ENCODE measurements around the gene ORM2.
"Not testable (repeated sequence)": the region's sequence is repeated elsewhere in the genome, so short reads cannot be mapped to it uniquely, and the experiment has no call there.

Gene ORM2

DNA sequence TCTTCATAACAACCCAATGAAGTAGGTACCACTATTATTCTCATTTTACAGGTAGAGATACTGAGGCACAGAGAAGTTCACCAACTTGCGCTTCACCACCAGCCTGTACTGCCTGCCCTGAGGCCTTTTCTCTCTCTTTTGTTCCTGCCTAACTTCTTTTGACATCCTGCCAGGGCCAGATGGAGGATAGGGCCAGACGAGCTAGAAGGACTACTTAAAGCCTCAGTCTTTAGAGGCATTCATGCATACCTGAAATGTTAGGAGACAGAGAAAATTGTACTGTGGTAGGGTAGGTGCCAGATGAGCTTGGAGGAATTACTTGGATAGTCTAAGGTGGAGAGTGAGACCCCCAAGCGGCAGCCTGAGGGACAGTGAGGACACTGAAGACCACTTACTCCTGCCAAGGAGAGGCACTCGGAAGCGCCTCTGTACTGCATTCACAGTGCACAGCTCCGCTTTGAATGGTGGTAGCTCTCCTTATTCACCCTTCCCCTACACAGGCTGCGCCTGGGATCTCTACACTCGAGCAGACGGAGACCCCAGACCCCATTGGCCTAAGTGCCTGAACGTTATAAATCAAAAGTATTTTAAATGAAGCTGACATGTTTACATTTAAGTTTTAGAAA lies 13.0 kb upstream of the ORM2 start:
- Histone ChIP-seq H3K4me3 (ENCODE audit: low read depth, low read length) (no peak overlapping the region), H3K4me1 (ENCODE audit: control insufficient read depth, insufficient read depth, low read length) (peaks cover 3% of the 10 kb centered on the region; the same call in 1 of the 2 replicates), H3K9ac (ENCODE audit: low read length) (no peak overlapping the region), H3K27ac (ENCODE audit: low read depth, low read length) (no peak overlapping the region), H3K27me3 (ENCODE audit: control insufficient read depth, insufficient read depth, low read length) (no peaks in the 10 kb centered on the region), H3K36me3 (ENCODE audit: control insufficient read depth, insufficient read depth, low read length) (no peaks in the 10 kb centered on the region), H3K9me3 (ENCODE audit: control insufficient read depth, insufficient read depth, low read depth, low read length) (no peaks in the 10 kb centered on the region)

DNA sequence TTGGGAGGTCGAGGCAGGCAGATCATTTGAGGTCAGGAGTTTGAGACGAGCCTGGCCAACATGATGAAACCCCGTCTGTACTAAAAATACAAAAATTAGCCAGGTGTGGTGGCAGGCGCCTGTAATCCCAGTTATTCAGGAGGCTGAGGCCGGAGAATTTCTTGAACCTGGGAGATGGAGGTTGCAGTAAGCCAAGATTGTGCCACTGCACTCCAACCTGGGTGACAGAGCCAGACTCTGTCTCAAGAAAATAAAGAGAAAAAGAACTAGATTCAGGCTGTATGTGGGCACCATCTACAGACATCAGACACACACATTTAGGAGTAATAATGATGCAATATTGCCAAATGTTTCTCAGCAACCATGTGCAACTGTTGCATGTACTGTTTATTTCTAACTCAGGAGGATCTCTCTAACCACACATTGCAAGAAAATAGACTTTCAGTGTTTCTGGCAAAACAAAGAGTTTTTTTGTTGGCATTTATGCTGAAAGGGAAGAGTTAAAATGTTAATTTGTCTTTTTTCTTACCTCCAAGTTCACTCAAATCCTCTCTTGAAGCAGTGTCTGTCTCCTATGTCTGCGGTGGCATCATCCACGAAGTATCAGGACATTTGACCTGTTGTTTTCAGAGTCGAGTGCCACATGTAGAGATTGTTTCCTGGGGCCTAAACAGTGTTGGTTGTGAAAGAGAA lies 11.9 kb upstream of the ORM2 start:
- Histone ChIP-seq H3K4me3 (ENCODE audit: low read depth, low read length) (no peak overlapping the region), H3K9me3 (ENCODE audit: control insufficient read depth, insufficient read depth, low read depth, low read length) (no peaks in the 10 kb centered on the region), H3K9ac (ENCODE audit: low read length) (no peak overlapping the region)

DNA sequence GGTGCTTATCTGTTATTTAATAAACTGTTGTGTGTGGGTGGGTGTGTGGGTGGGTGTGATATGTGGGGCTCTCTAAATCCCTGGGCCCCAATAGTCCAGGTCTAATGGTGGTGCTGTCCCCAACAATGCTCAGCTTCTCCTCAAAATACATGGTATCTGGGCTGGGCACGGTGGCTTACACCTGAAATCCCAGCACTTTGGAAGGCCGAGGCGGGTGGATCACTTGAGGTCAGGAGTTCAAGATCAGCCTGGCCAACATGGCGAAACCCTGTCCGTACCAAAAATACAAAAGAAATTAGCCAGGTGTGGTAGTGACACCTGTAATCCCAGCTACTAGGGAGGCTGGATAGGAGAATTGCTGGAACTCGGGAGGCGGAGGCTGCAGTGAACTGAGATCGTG lies 11.3 kb upstream of the ORM2 start:
- Histone ChIP-seq H3K4me1 (ENCODE audit: control insufficient read depth, insufficient read depth, low read length) (peaks cover 3% of the 10 kb centered on the region; the same call in 1 of the 2 replicates), H3K27ac (ENCODE audit: low read depth, low read length) (no peak overlapping the region), H3K27me3 (ENCODE audit: control insufficient read depth, insufficient read depth, low read length) (no peaks in the 10 kb centered on the region), H3K9me3 (ENCODE audit: control insufficient read depth, insufficient read depth, low read depth, low read length) (no peaks in the 10 kb centered on the region), H3K4me3 (ENCODE audit: low read depth, low read length) (no peak overlapping the region), H3K9ac (ENCODE audit: low read length) (no peak overlapping the region), H3K36me3 (ENCODE audit: control insufficient read depth, insufficient read depth, low read length) (no peaks in the 10 kb centered on the region)

More for the DNA sequence above, 11.9 kb upstream of the ORM2 start:
- no peaks in the 10 kb centered on the region for H3K36me3 ChIP-seq (ENCODE audit: control insufficient read depth, insufficient read depth, low read length)
- no peaks in the 10 kb centered on the region for H3K27me3 ChIP-seq (ENCODE audit: control insufficient read depth, insufficient read depth, low read length)
- H3K27ac ChIP-seq (ENCODE audit: low read depth, low read length), result no peak overlapping the region
- peaks cover 3% of the 10 kb centered on the region; the same call in 1 of the 2 replicates for H3K4me1 ChIP-seq (ENCODE audit: control insufficient read depth, insufficient read depth, low read length)

DNA sequence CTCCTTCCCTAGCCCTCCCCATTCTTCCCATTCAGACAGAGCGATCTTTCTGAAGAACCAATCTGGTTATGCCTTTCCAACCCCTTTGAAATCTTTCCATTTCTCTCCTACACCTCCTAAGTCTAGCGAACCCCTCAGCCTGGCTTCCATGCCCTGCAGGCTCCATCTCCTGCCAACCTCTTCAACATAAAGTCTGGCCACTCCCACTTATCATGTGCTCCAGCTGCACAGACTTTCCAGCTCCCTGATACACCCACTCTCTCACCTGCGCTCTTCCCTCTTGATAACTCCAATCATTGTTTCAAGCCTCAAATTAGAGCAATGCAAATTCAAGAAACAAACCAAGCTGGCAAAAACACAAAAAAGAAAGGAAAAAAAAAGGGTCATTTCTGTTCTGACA lies 10.5 kb upstream of the ORM2 start:
- H3K9ac ChIP-seq (ENCODE audit: low read length), result no peak overlapping the region
- H3K4me3 ChIP-seq (ENCODE audit: low read depth, low read length), result no peak overlapping the region
- no peaks in the 10 kb centered on the region for H3K36me3 ChIP-seq (ENCODE audit: control insufficient read depth, insufficient read depth, low read length)
- no peak overlapping the region for H3K27ac ChIP-seq (ENCODE audit: low read depth, low read length)
- H3K27me3 ChIP-seq (ENCODE audit: control insufficient read depth, insufficient read depth, low read length), result no peaks in the 10 kb centered on the region
- no peaks in the 10 kb centered on the region for H3K9me3 ChIP-seq (ENCODE audit: control insufficient read depth, insufficient read depth, low read depth, low read length)
- peaks cover 3% of the 10 kb centered on the region; the same call in 1 of the 2 replicates for H3K4me1 ChIP-seq (ENCODE audit: control insufficient read depth, insufficient read depth, low read length)

DNA sequence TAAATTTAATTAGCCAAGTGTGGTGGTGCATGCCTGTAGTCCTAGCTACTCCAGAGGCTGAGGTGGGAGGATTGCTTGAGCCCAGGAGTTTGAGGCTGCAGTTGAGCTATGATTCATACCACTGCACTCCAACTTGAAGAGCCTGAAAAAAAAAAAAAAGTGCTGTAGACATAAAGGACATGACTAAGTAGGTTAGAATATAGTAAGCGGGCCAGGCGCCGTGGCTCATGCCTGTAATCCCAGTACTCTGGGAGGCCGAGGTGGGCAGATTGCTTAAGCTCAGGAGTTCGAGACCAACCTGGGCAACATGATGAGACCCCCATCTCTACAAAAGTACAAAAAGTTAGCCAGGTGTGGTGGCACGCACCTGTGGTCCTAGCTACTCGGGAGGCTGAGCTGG lies 9.0 kb upstream of the ORM2 start:
- H3K4me1 ChIP-seq (ENCODE audit: control insufficient read depth, insufficient read depth, low read length); H3K9ac ChIP-seq (ENCODE audit: low read length); H3K36me3 ChIP-seq (ENCODE audit: control insufficient read depth, insufficient read depth, low read length); H3K4me3 ChIP-seq (ENCODE audit: low read depth, low read length); H3K9me3 ChIP-seq (ENCODE audit: control insufficient read depth, insufficient read depth, low read depth, low read length); H3K27ac ChIP-seq (ENCODE audit: low read depth, low read length); H3K27me3 ChIP-seq (ENCODE audit: control insufficient read depth, insufficient read depth, low read length): not testable (repeated sequence)

DNA sequence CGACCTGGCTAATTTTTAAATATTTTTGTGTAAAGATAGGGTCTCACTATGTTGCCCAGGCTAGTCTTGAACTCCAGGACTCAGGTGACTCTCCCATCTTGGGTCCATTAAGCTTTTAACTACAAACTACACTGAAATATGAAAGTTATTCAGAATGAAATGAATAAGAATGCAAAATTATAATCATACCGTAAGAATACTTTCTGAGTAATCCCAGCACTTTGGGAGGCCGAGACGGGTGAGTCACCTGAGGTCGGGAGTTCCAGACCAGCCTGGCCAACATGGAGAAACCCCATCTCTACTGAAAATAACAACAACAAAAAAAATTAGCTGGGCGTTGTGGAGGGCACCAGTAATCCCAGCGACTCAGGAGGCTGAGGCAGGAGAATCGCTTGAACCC lies 7.9 kb upstream of the ORM2 start:
- H3K27ac ChIP-seq (ENCODE audit: low read depth, low read length), result no peak overlapping the region
- H3K9ac ChIP-seq (ENCODE audit: low read length), result no peak overlapping the region
- no peaks in the 10 kb centered on the region for H3K36me3 ChIP-seq (ENCODE audit: control insufficient read depth, insufficient read depth, low read length)
- no peak overlapping the region for H3K4me3 ChIP-seq (ENCODE audit: low read depth, low read length)
- H3K4me1 ChIP-seq (ENCODE audit: control insufficient read depth, insufficient read depth, low read length), result peaks cover 1% of the 10 kb centered on the region; the same call in 1 of the 2 replicates
- no peaks in the 10 kb centered on the region for H3K27me3 ChIP-seq (ENCODE audit: control insufficient read depth, insufficient read depth, low read length)
- H3K9me3 ChIP-seq (ENCODE audit: control insufficient read depth, insufficient read depth, low read depth, low read length), result no peaks in the 10 kb centered on the region

DNA sequence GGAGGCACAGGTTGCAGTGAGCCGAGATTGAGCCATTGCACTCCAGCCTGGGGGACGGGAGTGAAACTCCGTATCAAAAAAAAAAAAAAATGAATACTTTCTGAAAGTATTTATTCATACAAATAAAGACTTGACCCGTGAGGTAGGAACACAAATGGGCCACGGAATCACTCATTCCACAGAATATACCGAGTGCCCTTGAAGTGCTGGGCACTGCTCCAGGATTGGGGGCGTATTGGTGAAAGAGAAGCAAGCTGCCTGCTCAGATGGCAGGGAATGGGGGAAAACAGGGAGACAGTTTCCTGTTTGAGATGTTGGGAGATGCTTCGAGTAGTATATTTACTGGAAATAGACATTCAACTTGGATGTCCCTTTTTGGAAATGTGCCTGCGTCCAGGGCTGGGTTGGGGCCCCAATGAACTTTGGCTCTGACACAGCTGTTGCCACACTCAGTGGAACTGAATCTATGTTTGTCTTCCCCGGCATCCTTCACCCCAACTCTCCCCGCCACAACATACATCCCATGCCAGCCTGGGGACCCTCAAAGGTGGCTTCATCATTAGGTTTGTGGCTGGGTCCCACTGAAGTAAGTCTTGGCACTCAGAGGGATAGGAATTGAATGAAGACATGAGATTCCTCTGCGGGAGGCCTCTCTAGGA lies 7.4 kb upstream of the ORM2 start:
- H3K9me3 ChIP-seq (ENCODE audit: control insufficient read depth, insufficient read depth, low read depth, low read length); H3K36me3 ChIP-seq (ENCODE audit: control insufficient read depth, insufficient read depth, low read length); H3K4me3 ChIP-seq (ENCODE audit: low read depth, low read length); H3K9ac ChIP-seq (ENCODE audit: low read length); H3K27ac ChIP-seq (ENCODE audit: low read depth, low read length); H3K27me3 ChIP-seq (ENCODE audit: control insufficient read depth, insufficient read depth, low read length); H3K4me1 ChIP-seq (ENCODE audit: control insufficient read depth, insufficient read depth, low read length): not testable (repeated sequence)

DNA sequence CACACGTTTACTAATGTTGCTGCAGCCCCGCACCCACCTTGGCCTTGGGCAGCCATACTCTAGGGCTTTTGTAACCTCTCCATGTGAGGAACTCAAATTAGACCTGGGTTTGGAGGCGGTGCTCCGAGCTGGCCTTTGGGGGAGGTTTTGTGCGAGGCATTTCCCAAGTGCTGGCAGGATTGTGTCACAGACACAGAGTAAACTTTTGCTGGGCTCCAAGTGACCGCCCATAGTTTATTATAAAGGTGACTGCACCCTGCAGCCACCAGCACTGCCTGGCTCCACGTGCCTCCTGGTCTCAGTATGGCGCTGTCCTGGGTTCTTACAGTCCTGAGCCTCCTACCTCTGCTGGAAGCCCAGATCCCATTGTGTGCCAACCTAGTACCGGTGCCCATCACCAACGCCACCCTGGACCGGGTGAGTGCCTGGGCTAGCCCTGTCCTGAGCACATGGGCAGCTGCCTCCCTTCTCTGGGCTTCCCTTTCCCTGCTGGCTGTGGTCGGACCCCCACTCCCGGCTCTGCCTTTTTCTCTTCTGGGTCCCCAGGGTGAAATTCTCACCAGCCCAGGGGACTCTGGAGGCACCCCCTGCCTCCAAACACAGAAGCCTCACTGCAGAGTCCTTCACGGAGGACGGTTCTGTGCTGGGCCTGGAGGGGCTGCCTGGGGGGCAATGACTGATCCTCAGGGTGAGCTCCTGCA lies 6.7 kb upstream of the ORM2 start, which contains the start of gene ORM1:
ORM1 (plus strand) TSS at position 268 of the 701 bp plus-strand sequence; CDS start at position 304, 36 bp downstream.
- H3K27me3 ChIP-seq (ENCODE audit: control insufficient read depth, insufficient read depth, low read length); H3K9ac ChIP-seq (ENCODE audit: low read length); H3K4me3 ChIP-seq (ENCODE audit: low read depth, low read length); H3K27ac ChIP-seq (ENCODE audit: low read depth, low read length); H3K9me3 ChIP-seq (ENCODE audit: control insufficient read depth, insufficient read depth, low read depth, low read length); H3K4me1 ChIP-seq (ENCODE audit: control insufficient read depth, insufficient read depth, low read length); H3K36me3 ChIP-seq (ENCODE audit: control insufficient read depth, insufficient read depth, low read length): not testable (repeated sequence)

DNA sequence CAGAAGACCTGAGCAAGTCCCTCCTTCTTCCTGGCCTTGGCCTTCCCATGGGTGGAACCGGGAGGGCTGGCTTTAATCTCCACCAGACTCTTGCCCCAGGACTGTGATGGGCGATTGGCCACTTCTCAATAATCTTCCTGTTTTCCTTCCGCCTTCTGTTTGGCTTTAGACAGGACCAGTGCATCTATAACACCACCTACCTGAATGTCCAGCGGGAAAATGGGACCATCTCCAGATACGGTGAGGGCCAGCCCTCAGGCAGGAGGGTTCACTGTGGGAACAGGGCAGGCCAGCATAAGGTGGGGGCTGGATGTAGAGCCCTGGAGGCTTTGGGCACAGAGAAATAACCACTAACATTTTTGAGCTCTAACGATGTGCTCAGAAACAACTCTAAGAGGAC lies 5.8 kb upstream of the ORM2 start:
- not testable (repeated sequence) for H3K27me3 ChIP-seq (ENCODE audit: control insufficient read depth, insufficient read depth, low read length)

DNA sequence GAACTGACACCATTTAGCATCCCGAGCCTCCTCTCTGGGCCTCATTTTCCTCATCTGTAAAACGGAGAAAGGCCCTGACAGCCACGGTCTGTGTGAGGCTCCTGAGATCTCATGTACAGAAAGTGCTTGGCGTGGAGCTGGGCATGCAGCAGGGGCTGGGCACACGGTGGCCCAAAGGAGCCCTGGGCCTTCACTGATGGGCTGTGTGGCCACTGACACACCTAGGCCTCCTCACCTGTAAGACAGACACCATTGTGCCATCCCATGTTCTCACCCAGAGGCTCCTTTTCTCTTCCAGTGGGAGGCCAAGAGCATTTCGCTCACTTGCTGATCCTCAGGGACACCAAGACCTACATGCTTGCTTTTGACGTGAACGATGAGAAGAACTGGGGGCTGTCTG lies 5.2 kb upstream of the ORM2 start:
- Histone ChIP-seq H3K9me3 (ENCODE audit: control insufficient read depth, insufficient read depth, low read depth, low read length) (no peaks in the 10 kb centered on the region), H3K4me1 (ENCODE audit: control insufficient read depth, insufficient read depth, low read length) (no peaks in the 10 kb centered on the region), H3K27ac (ENCODE audit: low read depth, low read length) (no peak overlapping the region), H3K4me3 (ENCODE audit: low read depth, low read length) (no peak overlapping the region), H3K27me3 (ENCODE audit: control insufficient read depth, insufficient read depth, low read length) (no peaks in the 10 kb centered on the region), H3K9ac (ENCODE audit: low read length) (no peak overlapping the region), H3K36me3 (ENCODE audit: control insufficient read depth, insufficient read depth, low read length) (no peaks in the 10 kb centered on the region)

More for the DNA sequence above, 5.8 kb upstream of the ORM2 start:
- H3K36me3 ChIP-seq (ENCODE audit: control insufficient read depth, insufficient read depth, low read length); H3K9me3 ChIP-seq (ENCODE audit: control insufficient read depth, insufficient read depth, low read depth, low read length); H3K9ac ChIP-seq (ENCODE audit: low read length); H3K4me3 ChIP-seq (ENCODE audit: low read depth, low read length); H3K4me1 ChIP-seq (ENCODE audit: control insufficient read depth, insufficient read depth, low read length); H3K27ac ChIP-seq (ENCODE audit: low read depth, low read length): not testable (repeated sequence)

DNA sequence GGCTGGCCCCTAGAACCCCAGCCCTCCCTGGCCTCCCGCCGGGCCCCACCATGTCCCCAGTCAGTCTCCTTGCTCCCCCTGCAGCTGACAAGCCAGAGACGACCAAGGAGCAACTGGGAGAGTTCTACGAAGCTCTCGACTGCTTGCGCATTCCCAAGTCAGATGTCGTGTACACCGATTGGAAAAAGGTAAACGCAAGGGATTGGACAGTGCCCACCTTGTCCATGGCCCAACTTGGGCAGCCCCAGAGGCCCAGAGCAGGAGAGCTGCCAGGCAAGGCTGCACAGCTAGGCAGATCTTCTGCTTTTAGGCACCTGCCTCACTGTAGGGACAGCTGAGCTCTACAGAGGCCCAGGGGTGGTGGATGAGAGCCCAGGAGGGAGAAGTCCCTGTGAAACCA lies 4.7 kb upstream of the ORM2 start:
- H3K27ac ChIP-seq (ENCODE audit: low read depth, low read length); H3K36me3 ChIP-seq (ENCODE audit: control insufficient read depth, insufficient read depth, low read length); H3K4me1 ChIP-seq (ENCODE audit: control insufficient read depth, insufficient read depth, low read length); H3K9me3 ChIP-seq (ENCODE audit: control insufficient read depth, insufficient read depth, low read depth, low read length); H3K9ac ChIP-seq (ENCODE audit: low read length); H3K4me3 ChIP-seq (ENCODE audit: low read depth, low read length); H3K27me3 ChIP-seq (ENCODE audit: control insufficient read depth, insufficient read depth, low read length): not testable (repeated sequence)
